GM18498 (cell line): ENCODE measurements around the gene UBALD1.

Experiments
- ATAC-seq: cut with Tn5 transposase; IDR thresholded peaks from one replicate; pipeline ENCODE4 v1.9.1; 2021; ENCODE audit warnings: mild to moderate bottlenecking, moderate library complexity; ENCODE audit not compliant: unreplicated experiment

UBALD1 gene

DNA sequence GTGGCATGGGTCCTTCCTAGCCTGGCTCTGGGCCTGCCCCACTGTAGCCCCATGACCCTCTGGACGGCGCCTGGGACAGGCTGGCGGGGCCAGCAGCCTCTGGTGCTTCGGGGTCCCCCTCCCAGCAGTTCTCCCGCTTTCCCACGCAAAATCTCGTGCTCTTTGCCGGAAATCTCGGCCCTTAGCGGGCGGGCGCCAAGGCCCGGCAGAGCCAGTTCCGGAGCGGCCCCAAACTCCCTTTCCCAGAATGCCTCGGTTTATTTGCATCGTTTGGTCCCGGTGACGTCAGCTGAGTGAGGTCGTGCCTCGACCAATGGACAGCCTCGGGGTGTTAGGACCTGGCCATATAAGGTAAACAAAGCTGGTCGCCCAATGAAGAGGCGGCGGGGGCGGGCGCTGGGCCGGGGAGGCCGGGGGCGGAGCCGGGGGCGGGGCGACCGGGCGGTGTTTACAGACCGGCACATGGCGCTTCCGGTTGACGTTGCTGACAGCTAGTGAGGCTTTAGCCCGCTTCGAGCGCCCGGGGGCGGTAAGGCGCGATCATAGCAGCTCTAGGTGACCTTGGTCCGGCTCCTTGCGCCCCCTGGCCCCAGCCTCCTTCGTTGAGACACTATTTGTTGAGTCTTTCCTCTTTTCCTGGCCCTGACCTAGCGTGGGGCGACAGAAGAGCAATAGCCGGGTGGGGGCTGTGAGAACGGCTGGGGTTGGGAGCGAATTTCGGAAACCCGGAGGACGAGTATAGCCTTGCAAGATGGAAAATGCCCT, 1.5 kb upstream of the UBALD1 start:
- peak; percentile 77 for ATAC-seq

- ATAC-seq: no peak
These were observed 827 bp upstream of the UBALD1 start for GRCh38 chr16:4615384-4616046.

GRCh38 chr16:4613636-4614570, 785 bp downstream of the UBALD1 start:
- ATAC-seq: no peak

DNA sequence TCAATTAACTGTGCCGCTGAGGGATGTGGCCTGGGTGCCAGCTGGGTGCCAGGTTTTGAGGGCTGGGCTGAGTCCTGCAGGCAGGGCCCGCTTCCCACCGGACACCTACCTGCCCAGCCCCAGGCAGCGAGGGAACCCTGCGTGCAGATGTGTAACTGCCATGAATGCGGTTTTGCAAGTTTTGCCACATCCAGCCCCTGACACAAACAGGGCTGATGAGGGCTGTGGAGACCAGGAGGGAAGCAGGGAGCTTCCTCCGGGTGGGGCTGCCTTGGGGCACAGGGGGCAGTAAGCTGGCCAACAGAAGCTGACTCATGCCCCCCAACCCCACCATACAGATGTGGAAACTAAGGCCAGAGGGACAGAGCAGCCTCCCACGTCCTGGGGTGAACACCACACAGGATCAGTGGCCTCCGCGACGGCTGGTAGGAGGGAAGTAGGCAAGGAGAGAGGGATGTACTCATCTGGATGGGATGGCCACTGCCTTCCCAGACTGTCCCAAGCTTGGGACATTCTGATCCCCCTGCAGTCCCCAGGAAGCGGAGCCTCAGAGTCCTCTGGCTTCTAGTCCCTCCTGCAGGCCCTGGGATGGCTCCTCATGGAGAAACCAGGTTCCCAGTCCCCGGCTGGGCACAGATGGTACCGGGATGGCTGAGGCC, 1.6 kb downstream of the UBALD1 start:
- ATAC-seq: no peak

GRCh38 chr16:4612474-4612931, 2.2 kb downstream of the UBALD1 start:
- ATAC-seq: no peak

GRCh38 chr16:4611337-4612021, 3.2 kb downstream of the UBALD1 start:
- no peak for ATAC-seq

- ATAC-seq: no peak
These were observed 4.4 kb downstream of the UBALD1 start for GRCh38 chr16:4610011-4611005.

GRCh38 chr16:4609200-4610010, 5.3 kb downstream of the UBALD1 start:
- ATAC-seq: no peak

DNA sequence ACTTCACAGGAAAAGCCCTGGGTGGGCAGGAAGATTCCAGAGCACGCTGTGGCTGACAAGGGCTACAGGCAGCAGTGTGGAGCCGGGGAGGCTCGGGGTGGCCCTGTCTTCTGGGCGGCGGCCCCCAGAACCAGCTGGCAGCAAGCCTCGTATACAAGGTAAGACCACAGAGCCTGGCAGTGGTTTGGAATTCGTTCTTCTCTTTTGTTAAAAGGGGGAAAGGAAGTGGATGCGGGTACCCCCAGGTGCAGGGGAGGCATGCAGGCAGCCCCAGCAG, 6.0 kb downstream of the UBALD1 start:
- ATAC-seq: no peak

GRCh38 chr16:4607841-4608703, 6.6 kb downstream of the UBALD1 start:
- ATAC-seq: no peak

- no peak for ATAC-seq
These were observed 8.3 kb downstream of the UBALD1 start for GRCh38 chr16:4606354-4606753.

DNA sequence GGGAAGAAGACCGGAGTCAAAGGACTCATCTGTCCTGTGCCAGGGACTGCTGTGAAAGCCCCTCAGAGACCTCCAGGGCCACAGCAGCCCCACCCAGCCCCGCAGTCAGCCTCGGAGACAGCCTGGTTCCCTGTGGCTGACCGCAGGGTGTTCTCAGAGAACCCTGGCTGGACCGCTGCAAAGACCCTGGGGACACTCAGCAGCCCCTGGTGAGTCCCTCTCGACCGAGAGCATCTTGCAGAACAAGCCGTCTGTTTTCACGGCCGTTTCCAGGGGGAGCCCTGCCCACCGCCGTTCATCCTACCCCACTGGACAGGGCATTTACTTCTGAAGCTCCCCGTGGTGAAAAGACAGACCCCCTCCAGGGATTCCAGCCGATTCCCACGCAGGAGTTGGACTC, 10.3 kb downstream of the UBALD1 start:
- no peak for ATAC-seq

GRCh38 chr16:4603624-4604170, 11.0 kb downstream of the UBALD1 start:
- no peak for ATAC-seq

GRCh38 chr16:4602331-4602730, 12.4 kb downstream of the UBALD1 start:
- ATAC-seq: no peak

DNA sequence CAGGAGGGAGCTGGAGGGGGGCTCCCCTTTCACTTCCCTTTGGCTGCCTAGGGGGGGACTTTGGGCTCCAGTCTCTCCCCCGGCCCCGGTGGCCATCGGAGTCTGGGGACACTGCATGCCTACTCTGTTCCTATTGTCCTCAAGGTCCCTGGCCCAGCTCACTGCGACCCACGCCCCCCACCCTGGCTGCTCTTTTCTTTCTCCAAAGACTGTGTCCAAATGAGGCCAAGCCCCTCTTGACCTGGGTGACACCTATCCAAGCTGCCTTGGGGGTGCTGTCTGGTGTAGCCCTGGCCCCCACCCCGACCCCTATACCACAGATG, 12.9 kb downstream of the UBALD1 start:
- no peak for ATAC-seq

DNA sequence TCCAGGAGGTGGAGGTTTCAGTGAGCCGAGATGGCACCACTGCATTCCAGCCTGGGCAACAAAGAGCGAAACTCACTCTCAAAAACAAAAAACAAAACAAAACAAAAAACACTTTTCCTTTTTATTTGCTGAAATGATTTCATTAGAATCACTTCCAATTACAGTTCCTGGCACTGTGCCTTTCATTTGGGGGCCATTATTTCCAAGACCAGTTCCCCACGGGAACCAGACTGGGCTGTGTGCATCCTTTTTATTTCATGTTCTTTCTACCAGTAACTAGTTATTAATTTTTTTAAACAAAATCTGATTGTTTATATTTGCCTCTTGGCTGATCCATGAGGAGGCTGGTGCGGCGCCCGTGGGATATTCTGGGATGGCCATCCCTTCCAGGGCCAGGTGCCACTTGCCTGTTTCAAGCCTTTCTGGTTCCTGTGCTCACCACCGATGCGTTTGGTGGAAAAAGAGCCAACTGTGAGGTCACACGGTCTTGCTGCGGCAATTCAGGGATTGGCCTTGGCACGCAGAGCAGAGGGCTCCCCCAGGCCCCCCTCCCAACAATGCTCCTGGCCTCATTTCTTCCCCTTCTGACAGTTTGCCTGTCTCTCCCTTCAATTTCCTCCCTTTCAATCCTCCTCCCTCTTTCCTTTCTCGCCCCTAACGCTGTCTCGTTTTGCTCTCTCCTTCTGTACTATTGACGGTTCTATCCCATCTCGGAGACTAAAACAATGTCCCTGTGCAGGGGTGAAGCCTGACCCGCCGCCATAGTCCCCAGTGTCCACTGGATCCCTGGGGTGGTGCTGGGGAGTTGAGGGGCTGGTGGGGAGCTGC, 13.4 kb downstream of the UBALD1 start:
- ATAC-seq: no peak

GRCh38 chr16:4599545-4599944, 15.1 kb downstream of the UBALD1 start:
- ATAC-seq: no peak
